Measurements from ENCODE around the gene LRMDA. TPM values are rescaled to one million over a fixed set of nuclear protein-coding genes. Genes with fewer than 3 reads are reported as not detected.

LRMDA gene
- polyA plus RNA-seq, 1 donor (not counting 4 experiments of a cell fraction or from before 2014, with no cell fraction given), result not detected

DNA sequence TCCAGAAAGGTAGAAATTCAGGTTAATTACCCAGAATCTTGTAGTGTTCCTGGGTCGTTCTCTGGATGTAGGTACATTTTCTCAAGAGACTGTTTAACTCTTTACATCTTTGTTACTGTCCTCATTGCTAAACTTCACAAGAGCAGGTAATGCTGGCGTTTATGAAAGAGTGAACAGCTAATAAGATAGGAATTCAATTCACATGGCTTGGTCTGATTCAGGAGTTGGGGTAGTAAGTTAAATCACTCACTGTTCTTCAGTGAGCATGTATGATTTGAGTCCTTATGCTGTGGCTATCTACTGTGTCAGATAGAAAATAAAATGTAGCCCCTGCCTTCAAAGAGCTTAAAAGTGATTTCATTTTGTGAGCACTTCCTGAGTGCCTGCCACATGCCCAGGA lies 480.0 kb downstream of the LRMDA start:
- dilution Hi-C loops (cut with MboI; ENCODE audit: extremely low pct_ligation_motif_present, low sequenced_read_pairs), result no loop called here
- H3K27ac ChIP-seq (ENCODE audit: control insufficient read depth, insufficient read depth, low read length), result no peak overlapping the region
- H3K4me2 ChIP-seq (ENCODE audit: control insufficient read depth, extremely low read depth, insufficient read depth, low read depth, low read length), result no peak overlapping the region
- no peaks in the 10 kb centered on the region for H3K36me3 ChIP-seq (ENCODE audit: control insufficient read depth in 2 of 2, extremely low read depth in 1 of 2, insufficient read depth in 2 of 2, low read length in 2 of 2)
- no peaks in the 10 kb centered on the region for H4K20me1 ChIP-seq (ENCODE audit: control insufficient read depth, extremely low read depth, insufficient read depth, low read length)
- H3K9me3 ChIP-seq (ENCODE audit: control insufficient read depth, low read depth, low read length), result no peaks in the 10 kb centered on the region
- H3K4me3 ChIP-seq (ENCODE audit: control insufficient read depth in 2 of 3, extremely low read depth in 1 of 3, insufficient read depth in 2 of 3, low read depth in 1 of 3, low read length in 3 of 3), result no peak overlapping the region
- no peaks in the 10 kb centered on the region for H3K4me1 ChIP-seq (ENCODE audit: control insufficient read depth, extremely low read depth, insufficient read depth, low read length)
- H3K9ac ChIP-seq (ENCODE audit: control insufficient read depth, extremely low read depth, insufficient read depth, low read length), result no peak overlapping the region
- H3K27me3 ChIP-seq (ENCODE audit: control insufficient read depth, extremely low read depth, insufficient read depth, low read length), result no peaks in the 10 kb centered on the region
- TF ChIP-seq EZH2 (IDR thresholded peaks at IDR 0.05; ENCODE audit: low read length), result no peak
- no peaks in the 10 kb centered on the region for H3K79me2 ChIP-seq (ENCODE audit: control insufficient read depth, insufficient read depth, low read length)
- no peak overlapping the region for H2AFZ ChIP-seq (ENCODE audit: control insufficient read depth, low read length)
- FAIRE-seq (peak; percentile 49), DNase-seq (ENCODE audit: low read depth, low spot score) (no peak)
- H3K9me1 ChIP-seq (ENCODE audit: control insufficient read depth, extremely low read depth, insufficient read depth, low read length), result no peaks in the 10 kb centered on the region

DNA sequence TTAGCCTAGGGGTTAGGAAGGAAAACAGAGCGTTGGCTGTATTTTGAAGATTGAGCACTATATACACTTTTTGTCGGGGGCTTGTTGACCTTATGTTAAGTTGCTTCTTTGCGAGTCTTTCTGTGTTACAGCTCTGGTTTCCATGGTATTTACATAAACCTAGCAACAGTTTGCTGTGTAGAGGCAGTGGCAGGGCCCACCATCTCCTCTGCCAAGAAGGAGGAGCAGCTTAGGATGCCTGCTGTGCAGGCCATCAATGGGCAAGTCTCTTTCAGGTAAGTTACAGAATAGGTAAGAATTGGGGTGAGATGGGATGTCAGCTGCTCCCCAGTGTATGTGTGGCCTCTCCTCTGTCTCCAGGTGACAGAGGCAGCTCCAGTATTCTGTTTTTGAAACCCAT lies 485.5 kb downstream of the LRMDA start:
- Histone ChIP-seq H3K79me2 (ENCODE audit: control insufficient read depth, insufficient read depth, low read length) (no peaks in the 10 kb centered on the region), H3K27ac (ENCODE audit: control insufficient read depth, insufficient read depth, low read length) (no peak overlapping the region), H3K4me1 (ENCODE audit: control insufficient read depth, extremely low read depth, insufficient read depth, low read length) (no peaks in the 10 kb centered on the region), H2AFZ (ENCODE audit: control insufficient read depth, low read length) (no peak overlapping the region), H3K9ac (ENCODE audit: control insufficient read depth, extremely low read depth, insufficient read depth, low read length) (no peak overlapping the region), H3K36me3 (ENCODE audit: control insufficient read depth in 2 of 2, extremely low read depth in 1 of 2, insufficient read depth in 2 of 2, low read length in 2 of 2) (no peaks in the 10 kb centered on the region), H3K4me3 (ENCODE audit: control insufficient read depth in 2 of 3, extremely low read depth in 1 of 3, insufficient read depth in 2 of 3, low read depth in 1 of 3, low read length in 3 of 3) (no peak overlapping the region), H3K4me2 (ENCODE audit: control insufficient read depth, extremely low read depth, insufficient read depth, low read depth, low read length) (no peak overlapping the region), H3K9me1 (ENCODE audit: control insufficient read depth, extremely low read depth, insufficient read depth, low read length) (no peaks in the 10 kb centered on the region), H3K27me3 (ENCODE audit: control insufficient read depth, extremely low read depth, insufficient read depth, low read length) (no peaks in the 10 kb centered on the region), H3K9me3 (ENCODE audit: control insufficient read depth, low read depth, low read length) (no peaks in the 10 kb centered on the region), H4K20me1 (ENCODE audit: control insufficient read depth, extremely low read depth, insufficient read depth, low read length) (no peaks in the 10 kb centered on the region)
- FAIRE-seq (no peak), DNase-seq (ENCODE audit: low read depth, low spot score) (no peak)
- dilution Hi-C loops (cut with MboI; ENCODE audit: extremely low pct_ligation_motif_present, low sequenced_read_pairs), result no loop called here
- TF ChIP-seq, protein P1, sequence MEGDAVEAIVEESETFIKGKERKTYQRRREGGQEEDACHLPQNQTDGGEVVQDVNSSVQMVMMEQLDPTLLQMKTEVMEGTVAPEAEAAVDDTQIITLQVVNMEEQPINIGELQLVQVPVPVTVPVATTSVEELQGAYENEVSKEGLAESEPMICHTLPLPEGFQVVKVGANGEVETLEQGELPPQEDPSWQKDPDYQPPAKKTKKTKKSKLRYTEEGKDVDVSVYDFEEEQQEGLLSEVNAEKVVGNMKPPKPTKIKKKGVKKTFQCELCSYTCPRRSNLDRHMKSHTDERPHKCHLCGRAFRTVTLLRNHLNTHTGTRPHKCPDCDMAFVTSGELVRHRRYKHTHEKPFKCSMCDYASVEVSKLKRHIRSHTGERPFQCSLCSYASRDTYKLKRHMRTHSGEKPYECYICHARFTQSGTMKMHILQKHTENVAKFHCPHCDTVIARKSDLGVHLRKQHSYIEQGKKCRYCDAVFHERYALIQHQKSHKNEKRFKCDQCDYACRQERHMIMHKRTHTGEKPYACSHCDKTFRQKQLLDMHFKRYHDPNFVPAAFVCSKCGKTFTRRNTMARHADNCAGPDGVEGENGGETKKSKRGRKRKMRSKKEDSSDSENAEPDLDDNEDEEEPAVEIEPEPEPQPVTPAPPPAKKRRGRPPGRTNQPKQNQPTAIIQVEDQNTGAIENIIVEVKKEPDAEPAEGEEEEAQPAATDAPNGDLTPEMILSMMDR (optimal IDR thresholded peaks at IDR 0.05 in 1 of 3, IDR thresholded peaks at IDR 0.05 in 1 of 3, conservative IDR thresholded peaks at IDR 0.05 in 1 of 3; ENCODE audit: extremely low read depth in 1 of 3, insufficient read depth in 2 of 3, low read length in 3 of 3), result no peak
- no peak for TF ChIP-seq EZH2 (IDR thresholded peaks at IDR 0.05; ENCODE audit: low read length)

DNA sequence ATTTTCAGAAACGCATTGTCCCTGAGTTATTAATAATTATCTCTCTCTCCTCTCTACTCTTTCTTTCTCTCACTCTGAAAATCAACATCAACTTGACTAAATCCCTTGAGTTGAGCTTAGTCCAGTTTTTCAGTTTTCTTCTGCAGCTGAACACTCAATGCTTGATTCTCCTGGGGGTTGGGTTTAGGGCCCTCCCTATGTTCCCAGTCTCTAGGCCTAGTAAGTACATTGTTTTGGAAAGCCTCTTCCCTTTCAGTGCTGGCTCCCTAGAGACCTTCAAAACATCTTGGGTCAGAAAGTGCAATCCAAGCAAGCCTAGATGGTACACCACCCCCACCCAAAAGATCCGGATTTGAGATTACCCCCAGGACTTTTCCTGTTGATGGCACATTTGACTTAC lies 488.5 kb downstream of the LRMDA start:
- TF ChIP-seq EZH2 (IDR thresholded peaks at IDR 0.05; ENCODE audit: low read length), result no peak
- TF ChIP-seq, protein P1 (optimal IDR thresholded peaks at IDR 0.05 in 1 of 3, IDR thresholded peaks at IDR 0.05 in 1 of 3, conservative IDR thresholded peaks at IDR 0.05 in 1 of 3; ENCODE audit: extremely low read depth in 1 of 3, insufficient read depth in 2 of 3, low read length in 3 of 3), result no peak
- no peak overlapping the region for H3K27ac ChIP-seq (ENCODE audit: control insufficient read depth, insufficient read depth, low read length)
- H3K36me3 ChIP-seq (ENCODE audit: control insufficient read depth in 2 of 2, extremely low read depth in 1 of 2, insufficient read depth in 2 of 2, low read length in 2 of 2), result no peaks in the 10 kb centered on the region
- no peaks in the 10 kb centered on the region for H3K79me2 ChIP-seq (ENCODE audit: control insufficient read depth, insufficient read depth, low read length)
- no peak overlapping the region for H3K4me2 ChIP-seq (ENCODE audit: control insufficient read depth, extremely low read depth, insufficient read depth, low read depth, low read length)
- H2AFZ ChIP-seq (ENCODE audit: control insufficient read depth, low read length), result no peak overlapping the region
- no peaks in the 10 kb centered on the region for H4K20me1 ChIP-seq (ENCODE audit: control insufficient read depth, extremely low read depth, insufficient read depth, low read length)
- no peak overlapping the region for H3K4me3 ChIP-seq (ENCODE audit: control insufficient read depth in 2 of 3, extremely low read depth in 1 of 3, insufficient read depth in 2 of 3, low read depth in 1 of 3, low read length in 3 of 3)
- FAIRE-seq, result no peak
- no peak for DNase-seq (ENCODE audit: low read depth, low spot score)
- H3K4me1 ChIP-seq (ENCODE audit: control insufficient read depth, extremely low read depth, insufficient read depth, low read length), result no peaks in the 10 kb centered on the region
- H3K9me1 ChIP-seq (ENCODE audit: control insufficient read depth, extremely low read depth, insufficient read depth, low read length), result no peaks in the 10 kb centered on the region
- no peaks in the 10 kb centered on the region for H3K27me3 ChIP-seq (ENCODE audit: control insufficient read depth, extremely low read depth, insufficient read depth, low read length)
- H3K9me3 ChIP-seq (ENCODE audit: control insufficient read depth, low read depth, low read length), result no peaks in the 10 kb centered on the region
- no peak overlapping the region for H3K9ac ChIP-seq (ENCODE audit: control insufficient read depth, extremely low read depth, insufficient read depth, low read length)
- dilution Hi-C loops (cut with MboI; ENCODE audit: extremely low pct_ligation_motif_present, low sequenced_read_pairs), result no loop called here

All from keratinocyte (primary cell).